ENCODE data around the gene LRRK1.

GRCh38 chr15:101118615-101119014 is 199.5 kb downstream of the LRRK1 start:
- TF ChIP-seq CTCF (IDR thresholded peaks at IDR 0.05) (no peak), POLR2A (IDR thresholded peaks at IDR 0.05) (no peak)

All from thyroid gland (tissue), 4 donors.